Keratinocyte (primary cell): Measurements from ENCODE around the gene ADGRL3. TPM values are rescaled to one million over a fixed set of nuclear protein-coding genes. Genes with fewer than 3 reads are reported as not detected.
A peak's percentile ranks its signal among the peaks of the same experiment; 100 is the strongest.
"Not testable (repeated sequence)": the region's sequence is repeated elsewhere in the genome, so short reads cannot be mapped to it uniquely, and the experiment has no call there.

Experiments
- DNase-seq: peaks from one replicate; pipeline ENCODE4 v3.0.0-alpha.2; 2011; ENCODE audit warnings: low read depth, missing footprints, low spot score
- FAIRE-seq: peaks from 2 replicates; lab custom pipeline; 2011; peaks lifted over from hg19 to GRCh38; lab: Jason Lieb, UNC
- H2AFZ ChIP-seq: 2 replicates; pipeline ENCODE4 v1.6.0; 2012; ENCODE audit warnings: low read length, control low read depth, inconsistent platforms; ENCODE audit not compliant: control insufficient read depth
- H3K27ac ChIP-seq: 2 replicates; pipeline ENCODE4 v1.5.1; 2011; ENCODE audit warnings: low read length; ENCODE audit not compliant: control insufficient read depth, insufficient read depth
- H3K27me3 ChIP-seq: 3 replicates; pipeline ENCODE4 v1.6.0; 2011; ENCODE audit warnings: low read length; ENCODE audit not compliant: control insufficient read depth, insufficient read depth; ENCODE audit errors: extremely low read depth
- H3K36me3 ChIP-seq, 2 experiments: 2 replicates in 1 of 2; 3 replicates in 1 of 2; pipeline ENCODE4 v1.5.1; 2011; ENCODE audit warnings: low read length in 2 of 2, mild to moderate bottlenecking in 1 of 2; ENCODE audit not compliant: control insufficient read depth in 2 of 2, insufficient read depth in 2 of 2; ENCODE audit errors: extremely low read depth in 1 of 2
- H3K4me1 ChIP-seq: 3 replicates; pipeline ENCODE4 v1.5.1; 2011; ENCODE audit warnings: low read length; ENCODE audit not compliant: control insufficient read depth, insufficient read depth; ENCODE audit errors: extremely low read depth
- H3K4me2 ChIP-seq: 3 replicates; pipeline ENCODE4 v1.6.0; 2011; ENCODE audit warnings: low read depth, low read length; ENCODE audit not compliant: control insufficient read depth, insufficient read depth; ENCODE audit errors: extremely low read depth
- H3K4me3 ChIP-seq, 3 experiments: fragments of 200-600 bp in 1 of 3; sonication (generic) in 1 of 3; 2 replicates in 2 of 3; 3 replicates in 1 of 3; pipeline ENCODE4 v1.5.1; 2011 to 2016; ENCODE audit warnings: low read length in 3 of 3, mild to moderate bottlenecking in 3 of 3, control low read depth in 2 of 3, inconsistent platforms in 1 of 3, low read depth in 1 of 3, mixed read lengths in 1 of 3, mixed run types in 1 of 3, moderate library complexity in 1 of 3; ENCODE audit not compliant: control insufficient read depth in 2 of 3, insufficient read depth in 2 of 3; ENCODE audit errors: extremely low read depth in 1 of 3
- H3K79me2 ChIP-seq: 2 replicates; pipeline ENCODE4 v1.6.0; 2012; ENCODE audit warnings: low read length; ENCODE audit not compliant: control insufficient read depth, insufficient read depth
- H3K9ac ChIP-seq: 3 replicates; pipeline ENCODE4 v1.6.0; 2011; ENCODE audit warnings: low read length; ENCODE audit not compliant: control insufficient read depth, insufficient read depth; ENCODE audit errors: extremely low read depth
- H3K9me1 ChIP-seq: 3 replicates; pipeline ENCODE4 v1.6.0; 2011; ENCODE audit warnings: low read length; ENCODE audit not compliant: control insufficient read depth, insufficient read depth; ENCODE audit errors: extremely low read depth
- H3K9me3 ChIP-seq: 2 replicates; pipeline ENCODE4 v1.5.1; 2012; ENCODE audit warnings: low read depth, low read length; ENCODE audit not compliant: control insufficient read depth
- H4K20me1 ChIP-seq: 3 replicates; pipeline ENCODE4 v1.6.0; 2011; ENCODE audit warnings: low read length; ENCODE audit not compliant: control insufficient read depth, insufficient read depth; ENCODE audit errors: extremely low read depth
- EZH2 ChIP-seq: IDR thresholded peaks from one replicate; pipeline ENCODE4 v1.6.1; 2012; ENCODE audit warnings: inconsistent platforms, mild to moderate bottlenecking, low read length, moderate library complexity
- dilution Hi-C: fragments of 300-500 bp; cut with MboI; formaldehyde crosslinking; loops from one replicate; pipeline ENCODE4 v1.7.0; 2020; ENCODE audit warnings: low sequenced_read_pairs; ENCODE audit not compliant: extremely low pct_ligation_motif_present
- polyA plus RNA-seq, 5 experiments: library from polyadenylated mRNA; depleted of rRNA in 3 of 5; stranded (reverse) in 3 of 5; stranded (forward) in 1 of 5; unstranded in 1 of 5; fragments of >200 nt; gene quantifications; 1 replicate in 1 of 5; 2 replicates in 3 of 5; 3 replicates in 1 of 5; pipeline versions ENCODE4 v1.2.1 to v1.2.3, GENCODE V29; 2011 to 2012; ENCODE audit warnings: missing spikeins in 2 of 5, low read depth in 1 of 5, low replicate concordance in 1 of 5
- TF ChIP-seq, protein P1 (sequence below), 3 experiments: IDR thresholded peaks in 1 of 3; conservative IDR thresholded peaks in 1 of 3; optimal IDR thresholded peaks in 1 of 3; 2 replicates in 2 of 3; 3 replicates in 1 of 3; pipeline versions ENCODE3 to v1.5.1; 2011; ENCODE audit warnings: low read length in 3 of 3, mild to moderate bottlenecking in 3 of 3, moderate library complexity in 2 of 3, control low read depth in 1 of 3, inconsistent platforms in 1 of 3; ENCODE audit not compliant: insufficient read depth in 2 of 3; ENCODE audit errors: extremely low read depth in 1 of 3

ADGRL3 gene
- polyA plus RNA-seq, 1 donor (not counting 4 experiments of a cell fraction or from before 2014, with no cell fraction given), result 0.18 TPM

- no peaks in the 10 kb centered on the region for H3K79me2 ChIP-seq
- FAIRE-seq (peak; percentile 72), DNase-seq (peak; percentile 53)
- H3K4me3 ChIP-seq, result no peak overlapping the region
- dilution Hi-C loops, result no loop called here
- peaks cover 35% of the 10 kb centered on the region for H3K27me3 ChIP-seq
- no peaks in the 10 kb centered on the region for H3K9me3 ChIP-seq
- no peak overlapping the region for H2AFZ ChIP-seq
- no peaks in the 10 kb centered on the region for H3K36me3 ChIP-seq
- H4K20me1 ChIP-seq, result no peaks in the 10 kb centered on the region
- peak overlapping the region; percentile 10 for H3K4me2 ChIP-seq
- TF ChIP-seq, protein P1, sequence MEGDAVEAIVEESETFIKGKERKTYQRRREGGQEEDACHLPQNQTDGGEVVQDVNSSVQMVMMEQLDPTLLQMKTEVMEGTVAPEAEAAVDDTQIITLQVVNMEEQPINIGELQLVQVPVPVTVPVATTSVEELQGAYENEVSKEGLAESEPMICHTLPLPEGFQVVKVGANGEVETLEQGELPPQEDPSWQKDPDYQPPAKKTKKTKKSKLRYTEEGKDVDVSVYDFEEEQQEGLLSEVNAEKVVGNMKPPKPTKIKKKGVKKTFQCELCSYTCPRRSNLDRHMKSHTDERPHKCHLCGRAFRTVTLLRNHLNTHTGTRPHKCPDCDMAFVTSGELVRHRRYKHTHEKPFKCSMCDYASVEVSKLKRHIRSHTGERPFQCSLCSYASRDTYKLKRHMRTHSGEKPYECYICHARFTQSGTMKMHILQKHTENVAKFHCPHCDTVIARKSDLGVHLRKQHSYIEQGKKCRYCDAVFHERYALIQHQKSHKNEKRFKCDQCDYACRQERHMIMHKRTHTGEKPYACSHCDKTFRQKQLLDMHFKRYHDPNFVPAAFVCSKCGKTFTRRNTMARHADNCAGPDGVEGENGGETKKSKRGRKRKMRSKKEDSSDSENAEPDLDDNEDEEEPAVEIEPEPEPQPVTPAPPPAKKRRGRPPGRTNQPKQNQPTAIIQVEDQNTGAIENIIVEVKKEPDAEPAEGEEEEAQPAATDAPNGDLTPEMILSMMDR (optimal IDR thresholded peaks at IDR 0.05 in 1 of 3, IDR thresholded peaks at IDR 0.05 in 1 of 3, conservative IDR thresholded peaks at IDR 0.05 in 1 of 3; ENCODE audit: extremely low read depth in 1 of 3, insufficient read depth in 2 of 3, low read length in 3 of 3), result no peak
- TF ChIP-seq EZH2, result no peak
- no peak overlapping the region for H3K27ac ChIP-seq
- no peaks in the 10 kb centered on the region for H3K9me1 ChIP-seq
- no peak overlapping the region for H3K9ac ChIP-seq
- peaks cover 23% of the 10 kb centered on the region for H3K4me1 ChIP-seq
Measured at GRCh38 chr4:61204353-61205060, 4.4 kb downstream of the ADGRL3 start.

DNA sequence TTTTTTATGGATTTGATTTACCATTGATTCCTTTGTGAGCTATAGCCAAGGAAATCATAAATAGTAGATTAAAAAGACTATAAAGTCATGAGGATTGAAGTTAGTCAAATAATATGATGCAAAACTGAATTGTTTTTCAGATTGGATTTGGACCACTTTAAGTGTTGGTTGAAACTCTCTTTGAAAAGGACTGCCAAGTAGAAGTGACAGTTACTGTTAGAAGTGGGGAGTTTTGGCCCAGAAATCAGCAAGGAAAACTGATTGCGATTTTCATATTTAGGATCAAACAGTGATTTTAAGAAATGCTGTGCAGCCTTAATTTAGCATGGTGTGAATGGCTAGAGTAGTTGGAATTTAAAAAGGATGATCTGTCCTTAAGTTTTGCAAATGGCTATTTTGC lies 4.9 kb downstream of the ADGRL3 start:
- dilution Hi-C loops, result no loop called here
- TF ChIP-seq, protein P1 (optimal IDR thresholded peaks at IDR 0.05 in 1 of 3, IDR thresholded peaks at IDR 0.05 in 1 of 3, conservative IDR thresholded peaks at IDR 0.05 in 1 of 3; ENCODE audit: extremely low read depth in 1 of 3, insufficient read depth in 2 of 3, low read length in 3 of 3), result no peak
- TF ChIP-seq EZH2, result no peak

DNA sequence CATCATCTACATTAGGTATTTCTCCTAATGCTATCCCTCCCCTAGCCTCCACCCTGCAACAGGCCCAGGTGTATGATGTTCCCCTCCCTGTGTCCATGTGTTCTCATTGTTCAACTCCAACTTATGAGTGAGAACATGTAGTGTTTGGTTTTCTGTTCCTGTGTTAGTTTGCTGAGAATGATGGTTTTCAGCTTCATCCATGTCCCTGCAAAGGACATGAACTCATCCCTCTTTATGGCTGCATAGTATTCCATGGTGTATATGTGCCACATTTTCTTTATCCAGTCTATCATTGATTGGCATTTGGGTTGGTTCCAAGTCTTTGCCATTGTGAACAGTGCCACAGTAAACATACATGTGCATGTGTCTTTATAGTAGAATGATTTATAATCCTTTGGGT lies 7.0 kb downstream of the ADGRL3 start:
- H3K36me3 ChIP-seq, FAIRE-seq, H3K9me3 ChIP-seq, H2AFZ ChIP-seq, dilution Hi-C loops, H3K27ac ChIP-seq, H3K9ac ChIP-seq, H3K4me2 ChIP-seq, H3K79me2 ChIP-seq, H3K9me1 ChIP-seq, DNase-seq, H3K4me3 ChIP-seq, H4K20me1 ChIP-seq: not testable (repeated sequence)
- peaks cover 13% of the 10 kb centered on the region for H3K4me1 ChIP-seq
- H3K27me3 ChIP-seq, result peaks cover 12% of the 10 kb centered on the region

More for the DNA sequence above, 4.9 kb downstream of the ADGRL3 start:
- no peak for DNase-seq
- no peak overlapping the region for H3K9ac ChIP-seq
- H3K27me3 ChIP-seq, result peaks cover 30% of the 10 kb centered on the region
- H3K9me1 ChIP-seq, result no peaks in the 10 kb centered on the region
- no peaks in the 10 kb centered on the region for H3K9me3 ChIP-seq
- H4K20me1 ChIP-seq, result no peaks in the 10 kb centered on the region
- peaks cover 23% of the 10 kb centered on the region for H3K4me1 ChIP-seq
- H3K79me2 ChIP-seq, result no peaks in the 10 kb centered on the region
- no peak for FAIRE-seq
- no peak overlapping the region for H2AFZ ChIP-seq
- no peak overlapping the region for H3K27ac ChIP-seq
- H3K36me3 ChIP-seq, result no peaks in the 10 kb centered on the region
- H3K4me2 ChIP-seq, result no peak overlapping the region
- H3K4me3 ChIP-seq, result no peak overlapping the region
